SU-DHL-6 (cell line): Measurements from ENCODE around the gene MYO10.

Experiments used
- H2AFZ ChIP-seq: fragments of 200-600 bp; sonication (generic); 2 replicates; pipeline ENCODE4 v1.6.1; 2014; ENCODE audit warnings: low read depth, mild to moderate bottlenecking, moderate library complexity, mixed read lengths, antibody characterized with exemption, low read length; ENCODE audit not compliant: severe bottlenecking
- H3F3A ChIP-seq: fragments of 200-600 bp; shearing (Covaris generic); 2 replicates; pipeline ENCODE4 v1.6.0; 2016; ENCODE audit warnings: antibody characterized with exemption, mild to moderate bottlenecking; ENCODE audit not compliant: insufficient read depth
- H3K27ac ChIP-seq: fragments of 200-600 bp; sonication (generic); 2 replicates; pipeline ENCODE4 v1.5.1; 2016; ENCODE audit warnings: low read depth, mild to moderate bottlenecking, low read length, moderate library complexity, mixed read lengths
- H3K27me3 ChIP-seq: fragments of 200-600 bp; sonication (generic), shearing (Covaris generic); 2 replicates; pipeline ENCODE4 v1.6.0; 2014; ENCODE audit warnings: mild to moderate bottlenecking, low read length
- H3K36me3 ChIP-seq: fragments of 200-600 bp; sonication (generic); 2 replicates; pipeline ENCODE4 v1.6.1; 2014; ENCODE audit warnings: mild to moderate bottlenecking, low read length, mixed read lengths
- H3K4me2 ChIP-seq: fragments of 300-600, 200-600 bp; shearing (Covaris generic), sonication (generic); 2 replicates; pipeline ENCODE4 v1.6.0; 2014; ENCODE audit warnings: low read length, low read depth, mild to moderate bottlenecking; ENCODE audit not compliant: poor library complexity, severe bottlenecking
- H3K4me3 ChIP-seq: fragments of 200-600 bp; sonication (generic); 2 replicates; pipeline ENCODE4 v1.5.1; 2014; ENCODE audit warnings: antibody characterized with exemption, low read length, mild to moderate bottlenecking, mixed read lengths; ENCODE audit not compliant: insufficient read depth, poor library complexity, severe bottlenecking
- H3K79me2 ChIP-seq: fragments of 200-600 bp; sonication (generic); 2 replicates; pipeline ENCODE4 v1.6.1; 2014; ENCODE audit warnings: mild to moderate bottlenecking, low read length, moderate library complexity; ENCODE audit not compliant: insufficient read depth
- H3K9ac ChIP-seq: fragments of 200-600 bp; sonication (generic); 2 replicates; pipeline ENCODE4 v1.7.0; 2014; ENCODE audit warnings: mild to moderate bottlenecking, low read length
- H3K9me2 ChIP-seq: fragments of 200-600 bp; sonication (generic); replicated peaks from 2 replicates; pipeline ENCODE4 v1.6.1; 2014; ENCODE audit warnings: low read length; ENCODE audit not compliant: insufficient read depth
- H3K9me3 ChIP-seq: fragments of 200-600 bp; sonication (generic); 2 replicates; pipeline ENCODE4 v1.6.1; 2014; ENCODE audit warnings: low read length, mixed read lengths; ENCODE audit not compliant: insufficient read depth
- H4K20me1 ChIP-seq: fragments of 200-600 bp; sonication (generic); 2 replicates; pipeline ENCODE4 v1.6.1; 2014; ENCODE audit warnings: low read depth, mild to moderate bottlenecking, antibody characterized with exemption, low read length, moderate library complexity, mixed read lengths
- EZH2phosphoT487 ChIP-seq: fragments of 200-600 bp; sonication (generic), shearing (Covaris generic); conservative IDR thresholded peaks from 2 replicates; pipeline ENCODE4 v1.6.1; 2018; ENCODE audit warnings: mild to moderate bottlenecking, antibody characterized with exemption, low read length, moderate library complexity, mixed read lengths
- TF ChIP-seq, protein P1 (sequence below): fragments of 200-600 bp; sonication (generic); IDR thresholded peaks from one replicate; pipeline ENCODE4 v1.5.1; 2017; ENCODE audit warnings: antibody characterized with exemption, mild to moderate bottlenecking, low read length, moderate library complexity; ENCODE audit not compliant: insufficient read depth, poor library complexity, severe bottlenecking

The MYO10 gene

DNA sequence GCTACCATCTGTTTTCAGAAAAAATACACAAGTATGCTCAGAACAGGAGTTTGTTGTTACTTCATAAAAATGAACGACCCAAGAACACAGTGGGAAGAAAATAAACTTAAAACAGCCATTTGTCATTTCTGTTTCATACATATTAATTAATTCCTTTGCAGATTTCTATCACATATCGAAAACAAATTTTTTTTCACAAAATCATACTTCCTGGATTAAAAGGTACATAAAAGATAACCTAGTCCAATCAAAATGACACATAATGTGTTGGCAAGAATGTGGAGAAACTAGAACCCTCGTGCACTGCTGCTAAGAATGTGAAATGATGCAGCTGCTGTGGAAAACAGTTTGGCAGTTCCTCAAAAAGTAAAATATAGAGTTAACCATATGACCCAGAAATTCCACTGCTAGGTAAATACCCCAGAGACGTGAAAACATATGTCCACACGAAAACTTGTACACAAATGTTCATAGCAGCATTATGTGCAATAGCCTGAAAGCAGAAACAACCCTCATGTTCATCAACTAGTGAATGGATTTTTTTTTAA is 46.0 kb downstream of the MYO10 start:
- Histone ChIP-seq H3K4me3 (no peak overlapping the region), H3K36me3 (no peaks in the 10 kb centered on the region), H3F3A (no peaks in the 10 kb centered on the region), H3K9me2 (no peaks in the 10 kb centered on the region), H3K9me3 (no peaks in the 10 kb centered on the region), H3K27ac (no peak overlapping the region), H2AFZ (no peak overlapping the region), H3K4me2 (no peak overlapping the region), H4K20me1 (no peaks in the 10 kb centered on the region), H3K27me3 (no peaks in the 10 kb centered on the region; the same call in 1 of the 2 replicates), H3K9ac (no peak overlapping the region), H3K79me2 (no peaks in the 10 kb centered on the region)
- TF ChIP-seq EZH2phosphoT487, result no peak
- TF ChIP-seq, protein P1, sequence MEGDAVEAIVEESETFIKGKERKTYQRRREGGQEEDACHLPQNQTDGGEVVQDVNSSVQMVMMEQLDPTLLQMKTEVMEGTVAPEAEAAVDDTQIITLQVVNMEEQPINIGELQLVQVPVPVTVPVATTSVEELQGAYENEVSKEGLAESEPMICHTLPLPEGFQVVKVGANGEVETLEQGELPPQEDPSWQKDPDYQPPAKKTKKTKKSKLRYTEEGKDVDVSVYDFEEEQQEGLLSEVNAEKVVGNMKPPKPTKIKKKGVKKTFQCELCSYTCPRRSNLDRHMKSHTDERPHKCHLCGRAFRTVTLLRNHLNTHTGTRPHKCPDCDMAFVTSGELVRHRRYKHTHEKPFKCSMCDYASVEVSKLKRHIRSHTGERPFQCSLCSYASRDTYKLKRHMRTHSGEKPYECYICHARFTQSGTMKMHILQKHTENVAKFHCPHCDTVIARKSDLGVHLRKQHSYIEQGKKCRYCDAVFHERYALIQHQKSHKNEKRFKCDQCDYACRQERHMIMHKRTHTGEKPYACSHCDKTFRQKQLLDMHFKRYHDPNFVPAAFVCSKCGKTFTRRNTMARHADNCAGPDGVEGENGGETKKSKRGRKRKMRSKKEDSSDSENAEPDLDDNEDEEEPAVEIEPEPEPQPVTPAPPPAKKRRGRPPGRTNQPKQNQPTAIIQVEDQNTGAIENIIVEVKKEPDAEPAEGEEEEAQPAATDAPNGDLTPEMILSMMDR, result no peak

DNA sequence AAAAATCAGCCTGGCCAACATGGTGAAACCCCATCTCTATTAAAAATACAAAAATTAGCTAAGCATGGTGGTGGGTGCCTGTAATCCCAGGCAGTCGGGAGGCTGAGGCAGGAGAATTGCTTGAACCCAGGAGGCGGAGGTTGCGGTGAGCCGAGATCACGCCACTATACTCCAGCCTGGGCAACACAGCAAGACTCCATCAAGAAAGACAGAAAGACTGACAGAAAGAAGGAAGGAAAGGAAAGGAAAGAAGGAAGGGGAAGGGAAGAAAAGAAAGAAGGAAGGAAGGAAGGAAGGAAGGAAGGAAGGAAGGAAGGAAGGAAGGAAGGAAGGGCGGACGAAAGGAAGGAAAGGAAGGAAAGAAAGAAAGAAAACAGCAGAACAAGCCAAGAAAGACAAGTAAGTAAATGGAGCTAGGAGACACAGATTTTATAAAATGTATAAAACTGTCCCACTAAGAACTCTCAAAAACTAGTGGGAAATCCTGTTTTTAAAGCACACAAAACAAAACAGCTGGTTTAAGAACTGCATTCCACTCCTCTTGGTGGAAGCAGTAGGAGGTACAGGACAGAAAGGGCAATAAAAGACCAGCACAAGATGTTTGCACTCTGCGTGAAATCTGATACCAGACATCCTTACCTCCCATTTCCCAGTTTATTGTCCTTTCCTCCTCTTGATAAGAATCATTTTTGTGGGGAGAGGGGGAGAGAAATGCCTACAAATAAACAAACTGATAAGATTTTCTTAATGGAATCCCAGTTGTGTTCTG is 46.7 kb downstream of the MYO10 start:
- Histone ChIP-seq H3K4me3 (no peak overlapping the region), H3K27ac (no peak overlapping the region), H3K79me2 (no peaks in the 10 kb centered on the region), H3F3A (no peaks in the 10 kb centered on the region), H3K36me3 (no peaks in the 10 kb centered on the region), H4K20me1 (no peaks in the 10 kb centered on the region), H3K9me3 (no peaks in the 10 kb centered on the region), H3K9ac (no peak overlapping the region), H3K27me3 (no peaks in the 10 kb centered on the region; the same call in 1 of the 2 replicates), H3K9me2 (no peaks in the 10 kb centered on the region), H3K4me2 (no peak overlapping the region), H2AFZ (no peak overlapping the region)
- no peak for TF ChIP-seq EZH2phosphoT487
- TF ChIP-seq, protein P1, result no peak

DNA sequence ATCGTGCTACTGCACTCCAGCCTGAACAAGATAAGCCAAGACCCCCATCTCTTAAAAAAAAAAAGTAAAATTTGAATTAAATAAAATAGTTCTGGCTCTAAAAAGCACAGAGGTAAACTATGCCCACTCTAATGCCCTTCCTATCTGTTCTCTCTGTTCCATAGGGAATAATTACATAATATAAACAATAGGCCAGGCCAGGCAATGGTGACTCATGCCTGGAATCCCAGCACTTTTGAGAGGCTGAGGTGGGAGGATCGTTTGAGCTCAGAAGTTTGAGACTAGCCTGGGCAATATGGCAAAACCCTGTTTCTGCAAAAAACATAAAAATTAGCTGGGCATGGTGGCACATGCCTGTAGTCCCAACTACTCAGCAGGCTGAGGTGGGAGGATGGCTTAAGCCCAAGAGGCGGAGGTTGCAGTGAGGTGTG is 47.4 kb downstream of the MYO10 start:
- H2AFZ ChIP-seq, result no peak overlapping the region
- no peaks in the 10 kb centered on the region; the same call in 1 of the 2 replicates for H3K27me3 ChIP-seq
- H3K27ac ChIP-seq, result no peak overlapping the region
- TF ChIP-seq, protein P1, result no peak
- no peak for TF ChIP-seq EZH2phosphoT487
- H3K9ac ChIP-seq, result no peak overlapping the region
- H3K9me3 ChIP-seq, result no peaks in the 10 kb centered on the region
- H3K9me2 ChIP-seq, result no peaks in the 10 kb centered on the region
- no peaks in the 10 kb centered on the region for H3K36me3 ChIP-seq
- H3K4me3 ChIP-seq, result no peak overlapping the region
- no peaks in the 10 kb centered on the region for H4K20me1 ChIP-seq
- no peaks in the 10 kb centered on the region for H3K79me2 ChIP-seq
- no peak overlapping the region for H3K4me2 ChIP-seq
- no peaks in the 10 kb centered on the region for H3F3A ChIP-seq
